ENCODE results near the gene GPHN.

Gene GPHN

DNA sequence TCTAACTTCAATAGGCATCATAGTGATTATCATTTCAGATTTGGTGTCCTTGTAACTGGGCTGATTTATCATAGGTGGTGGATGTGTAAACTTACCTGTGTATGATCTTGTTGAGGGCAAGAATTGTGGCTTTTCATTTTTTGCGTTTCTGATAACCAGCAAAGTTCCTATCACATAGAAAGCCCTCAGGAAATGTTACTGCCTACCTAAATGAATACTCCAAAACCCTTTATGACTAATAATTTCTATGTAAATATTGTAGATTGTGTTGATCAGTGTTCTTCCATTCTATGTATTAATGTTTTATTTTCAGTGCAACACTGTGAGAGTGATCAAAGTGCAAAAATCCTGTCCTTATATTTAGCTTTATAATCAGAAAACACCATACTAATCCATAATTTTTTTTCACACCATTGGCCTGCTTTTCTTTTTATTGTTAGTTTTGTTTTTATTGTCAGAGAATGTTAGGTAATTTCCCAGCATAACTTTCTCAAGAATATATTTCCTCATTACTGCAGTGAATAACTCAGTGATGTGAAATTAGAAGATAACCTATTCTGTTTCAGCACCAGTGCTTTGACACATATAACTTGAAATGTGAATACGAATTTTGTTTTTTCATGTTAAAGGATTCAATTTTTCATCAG is 94.1 kb downstream of the GPHN start:
- no peak for DNase-seq

DNA sequence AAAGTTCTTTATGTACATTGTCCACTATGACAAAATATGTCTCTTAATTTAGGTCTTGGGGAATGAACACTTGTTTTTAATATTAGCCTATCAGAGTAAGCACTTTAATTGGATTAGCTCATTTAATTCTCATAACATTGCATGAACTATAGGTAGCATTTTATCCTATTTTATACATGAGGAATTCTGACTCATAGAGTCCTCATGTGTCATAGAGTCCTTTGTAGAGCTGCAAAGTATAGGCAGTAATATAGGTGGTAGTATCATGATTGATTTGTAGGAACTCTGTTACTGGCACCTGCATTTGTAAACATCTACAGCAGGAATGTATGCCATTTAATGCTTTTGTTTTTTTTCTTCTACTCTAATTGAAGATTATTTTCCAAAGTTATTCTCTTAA is 96.0 kb downstream of the GPHN start:
- DNase-seq: no peak

- DNase-seq: no peak
Measured at GRCh38 chr14:66606826-66607225, 98.9 kb downstream of the GPHN start.

- no peak for DNase-seq
Measured at GRCh38 chr14:66610154-66610563, 102.2 kb downstream of the GPHN start.

DNA sequence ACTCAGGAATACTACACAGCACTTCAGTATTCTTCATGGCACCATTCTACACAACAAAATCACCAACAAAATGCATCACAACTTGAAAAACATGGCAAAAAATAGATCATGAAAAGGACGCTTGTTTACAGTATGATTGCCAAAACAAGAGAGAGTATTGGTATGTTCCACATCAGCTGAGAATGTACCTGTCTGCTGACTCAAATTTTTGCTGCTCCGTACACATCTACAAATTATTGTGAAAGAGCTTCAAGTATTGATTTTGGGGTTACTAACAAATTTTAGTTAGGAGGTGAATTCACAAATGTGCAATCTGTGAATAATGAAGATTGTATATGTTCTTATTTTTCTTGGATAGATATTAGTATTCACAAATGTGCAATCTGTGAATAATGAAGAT is 105.4 kb downstream of the GPHN start:
- DNase-seq: no peak

DNA sequence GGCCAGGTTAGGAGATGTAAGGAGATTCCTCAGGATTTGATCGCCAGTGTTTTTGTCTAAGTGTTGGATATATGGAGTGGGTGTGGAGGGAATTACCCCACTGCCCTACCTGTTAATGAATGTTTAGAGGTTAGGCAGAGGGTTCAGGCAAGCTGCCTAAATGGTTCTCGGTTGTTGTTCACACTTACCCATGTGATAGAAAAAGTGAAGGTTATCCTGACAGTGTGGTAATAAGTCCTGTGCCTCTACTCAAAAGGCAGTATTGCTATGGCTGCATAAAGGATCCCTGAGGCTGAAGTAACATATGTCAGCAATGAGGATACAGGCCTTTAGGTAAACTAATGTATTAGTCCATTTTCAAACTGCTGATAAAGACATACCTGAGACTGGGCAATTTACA is 112.0 kb downstream of the GPHN start:
- DNase-seq: no peak

- DNase-seq: no peak
Measured at GRCh38 chr14:66623838-66624237, 115.9 kb downstream of the GPHN start.

DNA sequence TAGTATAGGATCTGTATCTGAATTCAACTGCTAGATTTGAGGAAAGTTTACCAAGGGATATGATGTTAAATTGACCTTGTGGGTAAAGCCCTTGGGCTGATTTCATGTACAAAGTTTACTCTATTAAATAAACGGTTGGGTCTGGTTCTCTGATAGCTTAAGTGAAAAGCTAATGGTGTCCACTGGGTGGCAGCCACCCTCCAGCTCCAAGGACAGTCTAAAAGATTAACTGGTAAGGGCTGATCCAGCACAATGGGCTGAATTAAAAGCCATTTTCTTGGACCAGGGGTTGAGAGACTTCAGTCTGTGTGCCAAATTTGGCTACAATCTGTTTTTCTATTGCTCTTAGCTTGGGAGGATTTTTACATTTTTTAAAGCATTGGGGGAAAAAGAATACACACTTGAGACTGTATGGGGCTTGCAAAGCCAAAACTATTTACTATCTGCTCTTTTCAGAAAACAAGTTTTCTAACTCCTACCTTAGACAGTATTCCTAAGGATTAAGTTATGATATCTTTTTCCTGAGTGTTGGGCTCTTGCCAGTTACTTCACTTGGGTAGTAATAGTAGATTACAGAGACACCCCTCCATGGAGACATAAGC is 116.5 kb downstream of the GPHN start:
- DNase-seq: peak; percentile 37

GRCh38 chr14:66628636-66629035 is 120.7 kb downstream of the GPHN start:
- DNase-seq: no peak

DNA sequence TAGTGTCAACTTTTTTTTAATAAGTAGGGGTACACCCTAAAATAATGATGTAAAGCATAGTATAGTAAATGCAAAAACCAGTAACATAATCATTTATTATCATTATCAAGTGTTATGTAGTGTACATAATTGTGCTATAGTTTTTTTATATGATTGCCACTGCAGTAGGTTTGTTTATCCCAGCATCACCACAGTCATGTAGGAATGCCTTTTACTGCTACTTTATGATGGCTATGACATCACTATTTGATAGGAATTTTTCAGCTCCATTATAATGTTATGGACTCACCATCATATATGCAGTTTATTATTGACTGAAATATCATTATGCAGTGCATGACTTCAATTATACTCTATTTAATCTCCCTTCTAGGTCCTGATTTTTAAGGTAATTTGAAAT is 121.6 kb downstream of the GPHN start:
- DNase-seq: no peak

GRCh38 chr14:66634876-66635275 is 126.9 kb downstream of the GPHN start:
- no peak for DNase-seq

DNA sequence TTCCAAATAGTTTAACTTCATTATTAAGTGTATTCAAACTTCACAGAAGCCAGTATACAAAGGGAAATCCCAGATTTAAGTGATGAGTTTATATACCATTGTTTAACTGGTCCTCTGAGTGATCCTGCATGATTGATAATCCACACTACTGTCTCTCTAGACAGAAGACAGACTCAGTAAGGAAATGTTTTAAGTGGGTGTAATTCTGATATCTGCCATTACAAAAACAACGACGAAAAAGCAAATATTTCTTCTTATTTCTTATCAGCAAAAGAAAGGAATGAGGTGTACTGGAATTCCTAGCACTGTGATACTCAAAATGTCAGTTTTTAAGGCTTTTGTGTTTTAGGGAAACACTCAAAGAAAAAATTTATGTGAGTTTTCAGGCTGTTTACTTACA is 127.5 kb downstream of the GPHN start:
- DNase-seq: no peak

DNA sequence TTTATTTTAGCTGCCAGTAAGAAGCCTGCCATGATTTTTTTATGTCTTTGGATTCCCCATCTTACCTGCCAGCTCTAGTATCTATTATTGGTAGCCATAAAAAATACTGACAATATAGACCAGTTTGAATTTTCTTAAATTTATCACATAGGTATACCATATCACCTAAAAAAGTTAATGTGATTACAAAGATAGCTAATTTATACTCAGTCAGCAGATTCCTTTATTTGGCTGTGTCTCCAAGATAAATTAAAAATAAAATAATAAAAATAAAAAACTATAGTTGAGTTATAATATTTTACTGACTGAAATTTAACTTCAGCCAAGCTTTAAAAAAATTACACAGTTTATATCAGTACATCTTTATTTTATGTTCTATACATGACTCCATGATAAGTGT is 128.3 kb downstream of the GPHN start:
- DNase-seq: no peak

DNA sequence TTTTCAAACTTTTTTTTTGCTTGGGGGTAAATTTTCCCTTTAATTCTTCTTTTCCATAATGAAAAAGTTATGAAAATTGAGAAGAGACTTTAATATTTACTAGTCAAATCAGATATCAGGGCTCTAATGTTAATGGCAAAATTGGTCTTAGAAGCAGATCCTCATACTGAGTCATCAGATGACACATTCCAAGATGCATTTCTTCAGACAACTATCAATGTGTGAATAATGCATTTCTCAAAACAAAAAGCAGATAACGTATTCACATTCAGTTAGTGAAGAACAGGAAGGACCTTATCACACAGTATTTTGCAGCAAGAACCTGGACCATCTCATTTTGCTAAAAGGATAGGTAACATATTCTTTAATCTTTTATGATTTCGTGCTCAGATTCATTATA is 130.7 kb downstream of the GPHN start:
- DNase-seq: peak; percentile 12

DNA sequence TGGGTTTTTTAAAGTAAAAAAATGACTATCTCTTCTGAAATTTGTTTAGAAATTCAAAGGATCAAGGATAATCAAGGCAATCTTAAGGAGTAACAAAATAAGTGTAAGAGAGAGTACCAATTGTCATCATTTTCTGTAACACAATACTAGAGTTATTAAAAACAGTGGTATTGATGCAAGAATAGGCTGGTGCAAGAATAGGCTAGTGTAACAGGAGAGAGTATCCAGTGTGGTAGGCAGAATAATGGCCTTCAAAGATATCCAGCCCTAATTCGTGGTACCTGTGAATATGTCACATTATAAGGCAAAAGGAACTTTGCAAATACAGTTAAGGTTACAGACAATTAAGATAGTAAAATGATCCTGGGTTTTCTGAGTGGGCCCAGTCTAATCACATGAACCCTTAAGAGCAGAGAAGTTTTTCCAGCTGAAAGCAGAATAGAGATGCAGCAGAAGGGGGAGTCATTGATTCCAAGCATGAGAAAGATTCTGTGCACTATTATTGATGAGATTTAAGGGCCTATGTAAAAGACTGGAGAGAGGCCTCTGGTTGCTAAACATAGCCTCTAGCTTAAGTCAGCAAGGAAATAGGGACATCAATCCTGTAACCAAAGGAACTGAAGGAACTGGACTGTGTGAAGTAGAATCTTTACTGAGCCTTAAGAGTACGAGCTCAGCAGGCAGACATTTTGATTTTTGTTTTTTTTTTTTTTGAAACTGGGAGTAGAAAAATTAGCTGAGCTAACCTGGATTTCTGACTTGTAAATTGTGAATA is 134.1 kb downstream of the GPHN start:
- no peak for DNase-seq

DNA sequence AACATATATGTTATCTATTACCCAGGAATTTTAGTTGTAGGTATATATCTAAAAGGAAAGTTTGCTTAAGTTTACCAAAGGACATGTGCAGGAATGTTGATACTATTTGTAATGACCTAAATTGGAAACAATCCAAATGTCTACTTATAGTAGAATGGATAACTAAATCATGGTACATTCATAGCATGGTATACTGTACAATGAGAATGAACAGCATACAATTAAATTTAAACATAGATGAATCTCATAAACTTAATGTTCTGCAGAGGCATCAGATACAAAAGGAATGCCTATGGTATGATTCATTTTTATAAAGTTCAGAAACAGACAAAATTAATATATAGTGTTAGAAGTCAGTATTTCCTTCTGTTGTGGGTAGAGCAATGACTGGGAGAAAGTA is 135.4 kb downstream of the GPHN start:
- no peak for DNase-seq

GRCh38 chr14:66645716-66646115 is 137.8 kb downstream of the GPHN start:
- DNase-seq: no peak

DNA sequence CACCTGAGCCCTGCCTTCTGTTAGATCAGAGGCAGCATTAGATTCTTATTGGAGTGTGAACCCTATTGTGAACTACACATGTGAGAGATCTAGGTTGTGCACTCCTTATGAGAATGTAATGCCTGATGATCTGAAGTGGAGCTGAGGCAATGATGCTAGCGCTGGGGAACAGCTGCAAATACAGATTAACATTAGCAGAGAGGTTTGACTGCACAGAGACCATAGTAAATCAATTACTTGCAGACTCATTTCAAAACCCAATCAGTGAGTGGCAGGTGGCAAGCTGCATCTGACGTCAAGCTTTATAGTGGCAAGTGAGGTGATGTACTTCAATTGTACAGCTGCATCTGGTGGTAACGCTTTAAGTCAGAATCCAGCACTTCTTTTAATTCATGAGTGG is 141.6 kb downstream of the GPHN start:
- no peak for DNase-seq

DNA sequence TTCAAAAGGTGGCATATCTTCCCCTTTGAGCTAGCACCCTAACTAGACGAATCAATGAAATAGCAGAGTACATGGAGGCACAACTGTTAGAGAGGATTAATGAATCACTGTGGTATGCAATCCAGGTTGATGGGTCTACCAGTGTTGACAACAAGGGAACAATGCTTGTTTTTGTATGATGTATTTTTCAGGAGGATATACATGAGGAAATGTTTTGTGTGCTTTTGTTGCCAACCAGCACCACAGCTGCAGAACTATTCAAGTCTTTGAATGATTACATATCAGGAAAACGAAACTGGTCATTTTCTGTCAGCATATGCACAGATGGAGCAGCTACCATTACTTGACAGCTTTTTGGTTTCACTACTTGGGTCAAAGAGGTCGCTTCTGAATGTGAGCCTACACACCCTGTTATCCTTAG is 142.6 kb downstream of the GPHN start:
- DNase-seq: no peak

DNA sequence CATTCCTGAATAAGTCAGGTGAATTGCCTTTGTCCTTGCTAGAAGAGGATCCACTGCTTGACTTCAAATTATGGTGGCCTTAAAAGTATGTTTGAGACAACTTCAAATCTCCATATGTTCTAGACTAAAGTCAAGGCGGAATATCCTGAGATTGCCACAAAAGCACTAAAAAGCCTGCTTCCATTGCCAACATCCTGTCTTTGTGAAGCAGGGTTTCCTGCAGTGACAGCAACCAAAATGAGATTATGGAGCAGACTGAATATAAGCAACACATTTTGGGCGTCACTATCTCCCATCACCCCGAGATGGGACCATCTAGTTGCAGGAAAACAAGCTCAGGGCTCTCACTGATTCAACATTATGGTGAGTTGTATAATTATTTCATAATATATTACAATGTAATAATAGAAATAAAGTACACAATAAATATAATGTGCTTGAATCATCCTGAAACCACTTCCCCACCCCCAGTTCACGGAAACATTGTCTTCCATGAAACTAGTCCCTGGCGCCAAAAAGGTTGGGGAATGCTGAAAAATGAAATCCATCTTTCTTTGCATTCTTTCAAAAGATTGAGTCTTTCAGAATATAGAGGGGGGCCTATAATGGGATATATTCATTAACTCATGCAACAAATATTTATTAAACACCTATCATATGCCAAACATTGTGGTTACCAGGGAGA is 143.7 kb downstream of the GPHN start:
- DNase-seq: no peak

DNA sequence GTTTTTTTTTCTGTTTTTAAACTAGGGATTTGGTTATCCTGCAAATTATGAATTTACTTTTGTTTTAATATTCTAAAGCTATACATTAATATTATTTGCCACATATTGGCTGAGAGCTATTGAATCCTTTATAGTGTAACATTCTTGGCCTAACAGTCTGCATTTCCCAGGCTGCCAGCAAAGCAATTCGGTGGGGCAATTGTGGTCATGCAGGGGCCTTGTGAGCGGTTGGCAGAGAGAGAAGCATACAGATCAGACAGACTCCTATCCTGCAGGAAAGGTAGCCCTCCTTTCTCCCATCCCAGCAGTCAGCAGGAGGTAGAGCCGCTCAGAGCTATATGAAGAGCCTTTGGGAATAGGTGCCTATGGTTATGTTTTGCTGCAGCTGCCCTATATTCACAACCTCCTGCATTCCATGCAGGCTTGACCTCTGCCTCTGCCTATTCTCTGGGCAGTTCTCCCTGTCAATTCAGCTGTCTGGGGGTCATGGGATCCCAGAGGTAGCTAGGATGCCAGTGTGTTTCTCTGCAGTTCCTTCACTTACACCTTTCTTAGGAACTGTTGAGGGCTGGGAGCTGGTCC is 144.7 kb downstream of the GPHN start:
- DNase-seq: no peak

DNA sequence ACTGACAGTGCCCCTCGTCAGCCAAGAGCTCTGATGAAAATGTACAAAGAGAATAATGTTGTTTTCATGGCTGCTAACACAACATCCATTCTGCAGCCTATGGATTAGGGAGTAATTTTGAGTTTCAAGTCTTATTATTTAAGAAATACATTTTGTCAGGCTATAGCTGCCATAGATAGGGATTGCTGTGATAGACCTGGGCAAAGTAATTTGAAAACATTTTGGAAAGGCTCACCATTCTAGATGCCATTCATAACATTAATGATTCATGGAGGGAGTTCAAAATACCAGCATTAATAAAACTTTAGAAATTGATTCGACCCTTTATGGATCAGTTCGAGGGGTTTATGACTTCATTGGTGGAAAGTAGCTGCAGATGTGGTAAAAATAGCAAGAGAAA is 149.8 kb downstream of the GPHN start:
- no peak for DNase-seq

- peak; percentile 23 for DNase-seq
Measured at GRCh38 chr14:66662374-66662773, 154.4 kb downstream of the GPHN start.
